ENCODE measurements around the gene CCL27. TPM values are rescaled to one million over a fixed set of nuclear protein-coding genes. Genes with fewer than 3 reads are reported as not detected.

CCL27 gene
- total RNA-seq, 1 experiment from 2014 or later = 0.68 TPM

- no peak overlapping the region for H3K27ac Mint-ChIP-seq
- ATAC-seq (no peak), DNase-seq (ENCODE audit: low spot score) (no peak)
- no peak overlapping the region for H3K4me3 Mint-ChIP-seq
- peaks cover 7% of the 10 kb centered on the region for H3K27me3 Mint-ChIP-seq (ENCODE audit: low read depth)
- TF ChIP-seq ATF6 (CRISPR knock-in tag; IDR thresholded peaks at IDR 0.05) (no peak), FOXP1 (CRISPR knock-in tag; IDR thresholded peaks at IDR 0.05; ENCODE audit: borderline replicate concordance) (no peak), NR3C1 (CRISPR knock-in tag; conservative IDR thresholded peaks at IDR 0.05; ENCODE audit: low read depth) (no peak)
- TF ChIP-seq, protein P1, sequence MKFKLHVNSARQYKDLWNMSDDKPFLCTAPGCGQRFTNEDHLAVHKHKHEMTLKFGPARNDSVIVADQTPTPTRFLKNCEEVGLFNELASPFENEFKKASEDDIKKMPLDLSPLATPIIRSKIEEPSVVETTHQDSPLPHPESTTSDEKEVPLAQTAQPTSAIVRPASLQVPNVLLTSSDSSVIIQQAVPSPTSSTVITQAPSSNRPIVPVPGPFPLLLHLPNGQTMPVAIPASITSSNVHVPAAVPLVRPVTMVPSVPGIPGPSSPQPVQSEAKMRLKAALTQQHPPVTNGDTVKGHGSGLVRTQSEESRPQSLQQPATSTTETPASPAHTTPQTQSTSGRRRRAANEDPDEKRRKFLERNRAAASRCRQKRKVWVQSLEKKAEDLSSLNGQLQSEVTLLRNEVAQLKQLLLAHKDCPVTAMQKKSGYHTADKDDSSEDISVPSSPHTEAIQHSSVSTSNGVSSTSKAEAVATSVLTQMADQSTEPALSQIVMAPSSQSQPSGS (CRISPR knock-in tag; IDR thresholded peaks at IDR 0.05; ENCODE audit: borderline replicate concordance, low read depth) = no peak
- CTCF ChIA-PET = interaction anchor here (2.0 to 9.0 kb wide), 2 partner anchors 9 to 11 kb away, joined by 15 to 60 read pairs; no protein-coding TSS in a partner anchor
- POLR2A ChIA-PET = no interaction called here
- no peaks in the 10 kb centered on the region for H3K36me3 Mint-ChIP-seq
- no peaks in the 10 kb centered on the region for H3K9me3 Mint-ChIP-seq
- H3K4me1 Mint-ChIP-seq = peaks cover 15% of the 10 kb centered on the region
These were observed 29.5 kb upstream of the CCL27 start for GRCh38 chr9:34691936-34692315.

- Mint-ChIP-seq H3K4me3 (no peak within 1 kb of the TSS), H3K27me3 (ENCODE audit: low read depth) (peaks cover 3% of the 10 kb centered on the region), H3K4me1 (peaks cover 20% of the 10 kb centered on the region), H3K9me3 (no peaks in the 10 kb centered on the region), H3K36me3 (no peaks in the 10 kb centered on the region), H3K27ac (no peak within 1 kb of the TSS)
- TF ChIP-seq MYBL2 (CRISPR knock-in tag; IDR thresholded peaks at IDR 0.05) (no peak), ZNF317 (CRISPR knock-in tag; IDR thresholded peaks at IDR 0.05; ENCODE audit: borderline replicate concordance, low read depth) (no peak), NFYB (CRISPR knock-in tag; conservative IDR thresholded peaks at IDR 0.05; ENCODE audit: low read depth) (no peak), CTCF (IDR thresholded peaks at IDR 0.05) (no peak), CREB1 (CRISPR knock-in tag; IDR thresholded peaks at IDR 0.05) (no peak), AFF4 (CRISPR knock-in tag; IDR thresholded peaks at IDR 0.05; ENCODE audit: borderline replicate concordance) (no peak), ZNF121 (CRISPR knock-in tag; IDR thresholded peaks at IDR 0.05) (no peak), ZNF416 (CRISPR knock-in tag; IDR thresholded peaks at IDR 0.05) (no peak), SMAD4 (CRISPR knock-in tag; IDR thresholded peaks at IDR 0.05) (no peak), E2F5 (CRISPR knock-in tag; IDR thresholded peaks at IDR 0.05) (no peak), GABPB1 (CRISPR knock-in tag; IDR thresholded peaks at IDR 0.05) (no peak)
- TF ChIP-seq, protein P2, sequence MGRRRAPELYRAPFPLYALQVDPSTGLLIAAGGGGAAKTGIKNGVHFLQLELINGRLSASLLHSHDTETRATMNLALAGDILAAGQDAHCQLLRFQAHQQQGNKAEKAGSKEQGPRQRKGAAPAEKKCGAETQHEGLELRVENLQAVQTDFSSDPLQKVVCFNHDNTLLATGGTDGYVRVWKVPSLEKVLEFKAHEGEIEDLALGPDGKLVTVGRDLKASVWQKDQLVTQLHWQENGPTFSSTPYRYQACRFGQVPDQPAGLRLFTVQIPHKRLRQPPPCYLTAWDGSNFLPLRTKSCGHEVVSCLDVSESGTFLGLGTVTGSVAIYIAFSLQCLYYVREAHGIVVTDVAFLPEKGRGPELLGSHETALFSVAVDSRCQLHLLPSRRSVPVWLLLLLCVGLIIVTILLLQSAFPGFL (CRISPR knock-in tag; IDR thresholded peaks at IDR 0.05; ENCODE audit: borderline replicate concordance) = no peak
- TF ChIP-seq, protein P3, sequence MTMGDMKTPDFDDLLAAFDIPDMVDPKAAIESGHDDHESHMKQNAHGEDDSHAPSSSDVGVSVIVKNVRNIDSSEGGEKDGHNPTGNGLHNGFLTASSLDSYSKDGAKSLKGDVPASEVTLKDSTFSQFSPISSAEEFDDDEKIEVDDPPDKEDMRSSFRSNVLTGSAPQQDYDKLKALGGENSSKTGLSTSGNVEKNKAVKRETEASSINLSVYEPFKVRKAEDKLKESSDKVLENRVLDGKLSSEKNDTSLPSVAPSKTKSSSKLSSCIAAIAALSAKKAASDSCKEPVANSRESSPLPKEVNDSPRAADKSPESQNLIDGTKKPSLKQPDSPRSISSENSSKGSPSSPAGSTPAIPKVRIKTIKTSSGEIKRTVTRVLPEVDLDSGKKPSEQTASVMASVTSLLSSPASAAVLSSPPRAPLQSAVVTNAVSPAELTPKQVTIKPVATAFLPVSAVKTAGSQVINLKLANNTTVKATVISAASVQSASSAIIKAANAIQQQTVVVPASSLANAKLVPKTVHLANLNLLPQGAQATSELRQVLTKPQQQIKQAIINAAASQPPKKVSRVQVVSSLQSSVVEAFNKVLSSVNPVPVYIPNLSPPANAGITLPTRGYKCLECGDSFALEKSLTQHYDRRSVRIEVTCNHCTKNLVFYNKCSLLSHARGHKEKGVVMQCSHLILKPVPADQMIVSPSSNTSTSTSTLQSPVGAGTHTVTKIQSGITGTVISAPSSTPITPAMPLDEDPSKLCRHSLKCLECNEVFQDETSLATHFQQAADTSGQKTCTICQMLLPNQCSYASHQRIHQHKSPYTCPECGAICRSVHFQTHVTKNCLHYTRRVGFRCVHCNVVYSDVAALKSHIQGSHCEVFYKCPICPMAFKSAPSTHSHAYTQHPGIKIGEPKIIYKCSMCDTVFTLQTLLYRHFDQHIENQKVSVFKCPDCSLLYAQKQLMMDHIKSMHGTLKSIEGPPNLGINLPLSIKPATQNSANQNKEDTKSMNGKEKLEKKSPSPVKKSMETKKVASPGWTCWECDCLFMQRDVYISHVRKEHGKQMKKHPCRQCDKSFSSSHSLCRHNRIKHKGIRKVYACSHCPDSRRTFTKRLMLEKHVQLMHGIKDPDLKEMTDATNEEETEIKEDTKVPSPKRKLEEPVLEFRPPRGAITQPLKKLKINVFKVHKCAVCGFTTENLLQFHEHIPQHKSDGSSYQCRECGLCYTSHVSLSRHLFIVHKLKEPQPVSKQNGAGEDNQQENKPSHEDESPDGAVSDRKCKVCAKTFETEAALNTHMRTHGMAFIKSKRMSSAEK (CRISPR knock-in tag; IDR thresholded peaks at IDR 0.05; ENCODE audit: borderline replicate concordance) = no peak
- ATAC-seq = no peak
- DNase-seq (ENCODE audit: low spot score) = no peak
- ChIA-PET CTCF (interaction anchor here (0.5 to 9.0 kb wide), 4 partner anchors 10 to 52 kb away, joined by 3 to 60 read pairs (median 10); no protein-coding TSS in a partner anchor), POLR2A (no interaction called here)
These were observed 28.8 kb upstream of the CCL27 start, which contains the start of gene CCL19 for GRCh38 chr9:34690983-34691935. Gene CCL19, minus strand, starts transcription at chr9:34691276. Its CDS starts 137 bp downstream, at chr9:34691139.
